ENCODE measurements around the gene ERBB4. TPM values are rescaled to one million over a fixed set of nuclear protein-coding genes. Genes with fewer than 3 reads are reported as not detected.
A peak's percentile ranks its signal among the peaks of the same experiment; 100 is the strongest.

ERBB4 gene
- total RNA-seq, 4 donors from 2014 or later = 0.04 to 0.57 (median 0.35) TPM; not detected in 1

GRCh38 chr2:211457325-211457724, 1081.3 kb downstream of the ERBB4 start:
- no peak for TF ChIP-seq POLR2A (IDR thresholded peaks at IDR 0.05)
- no peak for TF ChIP-seq CTCF (IDR thresholded peaks at IDR 0.05)
- H3K4me3 ChIP-seq = no peak overlapping the region
- no peaks in the 10 kb centered on the region for H3K36me3 ChIP-seq
- intact Hi-C loops (cut with DNase I) = no loop called here
- no peak overlapping the region for H3K27ac ChIP-seq
- WGBS, 2 donors = 18 to 55% methylated on average over 2 of the region's 2 CpGs
- no peaks in the 10 kb centered on the region for H3K9me3 ChIP-seq
- no peak for DNase-seq
- H3K27me3 ChIP-seq = no peaks in the 10 kb centered on the region
- no peaks in the 10 kb centered on the region for H3K4me1 ChIP-seq

GRCh38 chr2:211455216-211455841, 1083.3 kb downstream of the ERBB4 start:
- H3K27me3 ChIP-seq = no peaks in the 10 kb centered on the region
- 91 to 93% methylated on average over 1 of the region's 1 CpG for WGBS, 2 donors
- H3K4me1 ChIP-seq = no peaks in the 10 kb centered on the region
- no peaks in the 10 kb centered on the region for H3K9me3 ChIP-seq
- no peaks in the 10 kb centered on the region for H3K36me3 ChIP-seq
- DNase-seq = no peak
- intact Hi-C loops (cut with DNase I) = no loop called here
- no peak overlapping the region for H3K4me3 ChIP-seq
- TF ChIP-seq CTCF (IDR thresholded peaks at IDR 0.05) = peak; percentile 42 to 71 (median 58)
- no peak for TF ChIP-seq POLR2A (IDR thresholded peaks at IDR 0.05)
- no peak overlapping the region for H3K27ac ChIP-seq

GRCh38 chr2:211454679-211455078, 1083.9 kb downstream of the ERBB4 start:
- Histone ChIP-seq H3K36me3 (no peaks in the 10 kb centered on the region), H3K27me3 (no peaks in the 10 kb centered on the region), H3K4me1 (no peaks in the 10 kb centered on the region), H3K27ac (no peak overlapping the region), H3K9me3 (no peaks in the 10 kb centered on the region), H3K4me3 (no peak overlapping the region)
- DNase-seq = no peak
- intact Hi-C loops (cut with DNase I) = no loop called here
- no peak for TF ChIP-seq CTCF (IDR thresholded peaks at IDR 0.05)
- TF ChIP-seq POLR2A (IDR thresholded peaks at IDR 0.05) = no peak
- WGBS, 2 donors = 32 to 35% methylated on average over 6 of the region's 6 CpGs

- Histone ChIP-seq H3K9me3 (no peaks in the 10 kb centered on the region), H3K4me1 (no peaks in the 10 kb centered on the region), H3K4me3 (no peak overlapping the region), H3K27ac (no peak overlapping the region), H3K27me3 (no peaks in the 10 kb centered on the region), H3K36me3 (no peaks in the 10 kb centered on the region)
- 43 to 55% methylated on average over 6 of the region's 6 CpGs for WGBS, 2 donors
- intact Hi-C loops (cut with DNase I) = no loop called here
- TF ChIP-seq POLR2A (IDR thresholded peaks at IDR 0.05) = no peak
- TF ChIP-seq CTCF (IDR thresholded peaks at IDR 0.05) = no peak
- no peak for DNase-seq
These were observed 1085.2 kb downstream of the ERBB4 start for GRCh38 chr2:211453311-211453887.

GRCh38 chr2:211451642-211452041, 1087.0 kb downstream of the ERBB4 start:
- no peak for DNase-seq
- intact Hi-C loops (cut with DNase I) = no loop called here
- 77 to 82% methylated on average over 2 of the region's 2 CpGs for WGBS, 2 donors
- Histone ChIP-seq H3K4me3 (no peak overlapping the region), H3K36me3 (no peaks in the 10 kb centered on the region), H3K27ac (no peak overlapping the region), H3K9me3 (no peaks in the 10 kb centered on the region), H3K27me3 (no peaks in the 10 kb centered on the region), H3K4me1 (no peaks in the 10 kb centered on the region)
- TF ChIP-seq POLR2A (IDR thresholded peaks at IDR 0.05) (no peak), CTCF (IDR thresholded peaks at IDR 0.05) (no peak)

Measured in esophagus squamous epithelium (tissue), 5 donors.